CD4-positive, alpha-beta T cell (primary cell): ENCODE measurements around the gene DNAAF6. TPM values are rescaled to one million over a fixed set of nuclear protein-coding genes. Genes with fewer than 3 reads are reported as not detected.

ENCODE experiments used
- ATAC-seq: fragments of 200-7000 bp; cut with Tn5 transposase; one replicate; pipeline ENCODE4 v1.10.0; 2022; ENCODE audit warnings: mild to moderate bottlenecking; ENCODE audit not compliant: poor library complexity
- CTCF ChIA-PET: fragments of 350-600 bp; sonication (Branson Sonifier 250); formaldehyde crosslinking; loops from one replicate; lab custom pipeline; 2021; ENCODE audit warnings: antibody characterized with exemption, inconsistent platforms; lab: Charles Lee
- POLR2A ChIA-PET: fragments of 350-600 bp; sonication (Branson Sonifier 250); formaldehyde crosslinking; loops from one replicate; lab custom pipeline; 2021; ENCODE audit warnings: antibody characterized with exemption, inconsistent platforms; lab: Charles Lee
- DNase-seq, 14 experiments: peaks; one replicate each; pipeline ENCODE4 v3.0.0-alpha.2; 2013 to 2020; ENCODE audit warnings: mixed read lengths in 2 of 14
- H3K27ac ChIP-seq, 2 donors: one replicate each; pipeline versions ENCODE4 v1.5.1 to v1.7.0; 2013; ENCODE audit warnings: low read length in 2 of 2, low read depth in 1 of 2, mild to moderate bottlenecking in 1 of 2
- H3K27me3 ChIP-seq, 2 experiments: 1 replicate in 1 of 2; 2 replicates in 1 of 2; pipeline versions ENCODE4 v1.6.1 to v1.7.0; 2013; ENCODE audit warnings: low read length in 2 of 2, control low read depth in 1 of 2, mild to moderate bottlenecking in 1 of 2, moderate library complexity in 1 of 2; ENCODE audit not compliant: insufficient read depth in 2 of 2, control insufficient read depth in 1 of 2
- H3K36me3 ChIP-seq: one replicate; pipeline ENCODE4 v1.6.1; 2013; ENCODE audit warnings: low read length, control low read depth; ENCODE audit not compliant: insufficient read depth
- H3K4me1 ChIP-seq: one replicate; pipeline ENCODE4 v1.6.1; 2013; ENCODE audit warnings: low read length, control low read depth; ENCODE audit not compliant: insufficient read depth
- H3K4me3 ChIP-seq: one replicate; pipeline ENCODE4 v1.5.1; 2013; ENCODE audit warnings: mild to moderate bottlenecking, low read length, moderate library complexity
- H3K9me3 ChIP-seq, 2 experiments: 1 replicate in 1 of 2; 2 replicates in 1 of 2; pipeline versions ENCODE4 v1.6.1 to v1.7.0; 2013; ENCODE audit warnings: low read length in 2 of 2, mild to moderate bottlenecking in 2 of 2, control low read depth in 1 of 2, moderate library complexity in 1 of 2; ENCODE audit not compliant: control insufficient read depth in 1 of 2, insufficient read depth in 1 of 2
- H3K27ac Mint-ChIP-seq: one replicate; pipeline ENCODE4 v1.8.0; 2020; ENCODE audit warnings: mixed read lengths
- H3K27me3 Mint-ChIP-seq: one replicate; pipeline ENCODE4 v1.8.0; 2021; ENCODE audit warnings: mixed read lengths
- H3K36me3 Mint-ChIP-seq: one replicate; pipeline ENCODE4 v1.8.0; 2021; ENCODE audit warnings: low read depth, mixed read lengths
- H3K4me1 Mint-ChIP-seq: one replicate; pipeline ENCODE4 v1.8.0; 2021; ENCODE audit warnings: low read depth, mixed read lengths
- H3K4me3 Mint-ChIP-seq: one replicate; pipeline ENCODE4 v1.8.0; 2020; ENCODE audit warnings: mild to moderate bottlenecking, mixed read lengths
- H3K9me3 Mint-ChIP-seq: one replicate; pipeline ENCODE4 v1.8.0; 2020; ENCODE audit warnings: mixed read lengths
- CTCF ChIP-seq: fragments of 200-600 bp; IDR thresholded peaks from one replicate; pipeline ENCODE4 v1.8.0; 2022; ENCODE audit warnings: antibody characterized with exemption, mild to moderate bottlenecking
- intact Hi-C, 2 experiments: fragments of 100-400 bp; cut with DNase I in 1 of 2; cut with micrococcal nuclease in 1 of 2; formaldehyde crosslinking; loops; one replicate each; pipeline versions ENCODE4 v1.15.1 to v1.9.0; 2023 to 2025; cut with DNase I, micrococcal nuclease
- total RNA-seq, 174 experiments: library from RNA in 2 of 174; stranded (reverse) in 2 of 174; gene quantifications; one replicate each; pipeline ENCODE4 v1.2.3 and lab custom pipeline; 2021 to 2026

The DNAAF6 gene
- total RNA-seq, 2 experiments from 2014 or later, result not detected

- DNase-seq, result peak in 1 of 14 experiments; percentile 1
- ChIA-PET CTCF (no interaction called here), POLR2A (no interaction called here)
- peak overlapping the region; percentile 30 for H3K27ac Mint-ChIP-seq
- Histone ChIP-seq H3K36me3 (no peaks in the 10 kb centered on the region), H3K4me3 (peak overlapping the region; percentile 70), H3K4me1 (peaks cover 9% of the 10 kb centered on the region), H3K27me3 (no peaks in the 10 kb centered on the region), H3K27ac (no peak overlapping the region), H3K9me3 (no peaks in the 10 kb centered on the region)
- no peaks in the 10 kb centered on the region for H3K36me3 Mint-ChIP-seq
- peak overlapping the region; percentile 88 for H3K4me3 Mint-ChIP-seq
- H3K4me1 Mint-ChIP-seq, result peaks cover 12% of the 10 kb centered on the region
- H3K9me3 Mint-ChIP-seq, result no peaks in the 10 kb centered on the region
- H3K27me3 Mint-ChIP-seq, result no peaks in the 10 kb centered on the region
- intact Hi-C loops, result loop anchor here (5.0 to 10.0 kb wide), 3 partner anchors 82 to 202 kb away; partner anchors contain the start of genes MORC4 (in 1 of the 2) and RBM41 (in 1 of the 2)
- no peak for TF ChIP-seq CTCF
- ATAC-seq, result no peak
These were observed 270 bp downstream of the DNAAF6 start for GRCh38 chrX:107206697-107207065.

GRCh38 chrX:107207089-107207488 lies 678 bp downstream of the DNAAF6 start:
- H3K4me3 Mint-ChIP-seq, result peak overlapping the region; percentile 31
- no peaks in the 10 kb centered on the region for H3K36me3 Mint-ChIP-seq
- H3K4me3 ChIP-seq, result no peak overlapping the region
- ChIA-PET CTCF (no interaction called here), POLR2A (no interaction called here)
- no peaks in the 10 kb centered on the region for H3K9me3 Mint-ChIP-seq
- no peak overlapping the region for H3K27ac ChIP-seq
- ATAC-seq (no peak), DNase-seq (no peak)
- intact Hi-C loops, result loop anchor here (5.0 to 10.0 kb wide), 3 partner anchors 82 to 202 kb away; partner anchors contain the start of genes MORC4 (in 1 of the 2) and RBM41 (in 1 of the 2)
- H3K27me3 Mint-ChIP-seq, result no peaks in the 10 kb centered on the region
- no peaks in the 10 kb centered on the region for H3K36me3 ChIP-seq
- no peak for TF ChIP-seq CTCF
- no peaks in the 10 kb centered on the region for H3K27me3 ChIP-seq
- peaks cover 12% of the 10 kb centered on the region for H3K4me1 Mint-ChIP-seq
- peaks cover 9% of the 10 kb centered on the region for H3K4me1 ChIP-seq
- H3K27ac Mint-ChIP-seq, result no peak overlapping the region
- no peaks in the 10 kb centered on the region for H3K9me3 ChIP-seq

GRCh38 chrX:107207943-107208342 lies 1.5 kb downstream of the DNAAF6 start:
- TF ChIP-seq CTCF, result no peak
- Histone ChIP-seq H3K36me3 (no peaks in the 10 kb centered on the region), H3K27me3 (no peaks in the 10 kb centered on the region), H3K4me1 (peaks cover 9% of the 10 kb centered on the region), H3K27ac (no peak overlapping the region), H3K9me3 (no peaks in the 10 kb centered on the region), H3K4me3 (no peak overlapping the region)
- intact Hi-C loops, result loop anchor here (5.0 to 10.0 kb wide), 3 partner anchors 83 to 203 kb away; partner anchors contain the start of genes MORC4 (in 1 of the 2) and RBM41 (in 1 of the 2)
- H3K4me1 Mint-ChIP-seq, result peaks cover 12% of the 10 kb centered on the region
- no peak overlapping the region for H3K4me3 Mint-ChIP-seq
- no peaks in the 10 kb centered on the region for H3K36me3 Mint-ChIP-seq
- DNase-seq, result no peak
- CTCF ChIA-PET, result no interaction called here
- H3K27me3 Mint-ChIP-seq, result no peaks in the 10 kb centered on the region
- POLR2A ChIA-PET, result no interaction called here
- no peak for ATAC-seq
- no peak overlapping the region for H3K27ac Mint-ChIP-seq
- no peaks in the 10 kb centered on the region for H3K9me3 Mint-ChIP-seq
